HUES48 (cell line): ENCODE results near the gene VSIG1.

Source experiments
- H3K27ac ChIP-seq: one replicate; pipeline ENCODE4 v1.7.0; 2013; ENCODE audit warnings: low read depth, low read length, inconsistent platforms
- H3K27me3 ChIP-seq: 2 replicates; pipeline ENCODE4 v1.6.1; 2013; ENCODE audit warnings: mild to moderate bottlenecking, low read length; ENCODE audit not compliant: control insufficient read depth, insufficient read depth
- H3K36me3 ChIP-seq: 2 replicates; pipeline ENCODE4 v1.6.1; 2013; ENCODE audit warnings: low read length; ENCODE audit not compliant: control insufficient read depth, insufficient read depth
- H3K4me1 ChIP-seq: 2 replicates; pipeline ENCODE4 v1.6.1; 2013; ENCODE audit warnings: mild to moderate bottlenecking, low read length; ENCODE audit not compliant: control insufficient read depth, insufficient read depth
- H3K4me3 ChIP-seq: 2 replicates; pipeline ENCODE4 v1.5.1; 2013; ENCODE audit warnings: mild to moderate bottlenecking, low read depth, low read length
- H3K9ac ChIP-seq: 2 replicates; pipeline ENCODE4 v1.6.1; 2013; ENCODE audit warnings: mild to moderate bottlenecking, low read depth, low read length, moderate library complexity
- H3K9me3 ChIP-seq: 2 replicates; pipeline ENCODE4 v1.6.1; 2013; ENCODE audit warnings: low read length; ENCODE audit not compliant: control insufficient read depth, insufficient read depth

The VSIG1 gene

DNA sequence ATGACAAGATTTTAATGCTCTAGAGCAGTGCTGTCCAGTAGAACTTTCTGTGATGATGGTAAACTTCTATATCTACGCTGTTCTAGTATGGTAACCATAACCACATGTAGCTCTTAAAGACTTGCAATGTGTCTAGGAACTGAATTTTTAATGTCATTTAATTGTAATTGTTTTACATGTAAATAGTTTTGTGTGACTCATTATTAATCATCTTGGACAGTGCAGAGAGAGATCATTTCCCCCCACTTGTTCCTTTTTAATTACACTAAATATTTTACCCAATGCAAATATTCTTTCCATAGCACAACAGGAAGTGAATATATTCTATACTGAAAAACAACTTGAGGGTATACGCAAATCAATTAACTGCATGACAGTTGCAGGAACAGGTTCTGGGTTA lies 52.5 kb downstream of the VSIG1 start:
- Histone ChIP-seq H3K27me3 (0 out of 2 replicates have a peak, but pooled peaks cover 7% of the 10 kb centered on the region), H3K4me3 (no peak overlapping the region), H3K9ac (no peak overlapping the region), H3K9me3 (no peaks in the 10 kb centered on the region), H3K4me1 (no peaks in the 10 kb centered on the region), H3K36me3 (no peaks in the 10 kb centered on the region), H3K27ac (no peak overlapping the region)

DNA sequence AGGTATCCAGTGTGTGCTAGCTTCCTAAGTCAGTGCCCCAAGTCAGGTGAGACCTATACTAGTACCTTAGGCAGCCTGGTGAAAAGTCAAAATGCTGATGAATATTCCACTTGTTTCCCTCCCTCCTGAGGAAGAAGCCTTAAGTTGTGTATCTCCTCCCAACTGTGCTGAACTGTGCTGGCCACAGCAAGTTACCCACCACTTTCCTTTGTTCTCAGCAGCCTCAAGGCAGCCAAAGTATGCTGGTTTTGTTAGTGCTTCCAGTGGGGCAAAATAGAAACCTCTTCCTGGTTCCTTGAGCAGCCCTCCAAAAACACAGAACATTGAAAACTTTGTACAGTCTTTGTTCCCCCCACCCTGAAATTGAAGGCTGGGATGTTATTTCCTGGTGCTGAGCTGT lies 60.6 kb downstream of the VSIG1 start:
- Histone ChIP-seq H3K9me3 (no peaks in the 10 kb centered on the region), H3K4me1 (0 out of 2 replicates have a peak, but pooled peaks cover 6% of the 10 kb centered on the region), H3K36me3 (no peaks in the 10 kb centered on the region), H3K27me3 (no peaks in the 10 kb centered on the region), H3K9ac (no peak overlapping the region), H3K27ac (no peak overlapping the region), H3K4me3 (no peak overlapping the region)

DNA sequence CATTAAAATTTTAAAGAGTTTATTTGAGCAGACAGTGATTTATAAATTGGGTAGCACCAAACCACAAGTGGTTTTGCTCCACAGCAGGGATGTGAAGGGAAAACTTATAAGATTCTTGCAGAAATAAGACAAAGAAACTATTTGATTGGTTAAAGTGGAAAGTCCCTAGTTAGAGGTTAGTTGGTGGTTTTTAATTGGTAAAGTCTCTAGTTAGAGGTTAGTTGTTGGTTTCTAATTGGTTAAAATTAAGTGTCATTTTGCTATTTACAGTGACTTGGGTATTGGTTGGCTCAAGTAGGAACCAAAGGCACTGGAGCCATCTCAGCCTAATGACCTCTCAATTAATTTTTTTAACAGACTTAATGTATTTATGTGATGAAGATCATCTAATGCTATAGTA lies 69.7 kb downstream of the VSIG1 start:
- Histone ChIP-seq H3K9me3 (no peaks in the 10 kb centered on the region), H3K9ac (no peak overlapping the region), H3K27ac (no peak overlapping the region), H3K4me1 (no peaks in the 10 kb centered on the region), H3K27me3 (peaks cover 2% of the 10 kb centered on the region; the same call in 1 of the 2 replicates), H3K4me3 (no peak overlapping the region), H3K36me3 (no peaks in the 10 kb centered on the region)

DNA sequence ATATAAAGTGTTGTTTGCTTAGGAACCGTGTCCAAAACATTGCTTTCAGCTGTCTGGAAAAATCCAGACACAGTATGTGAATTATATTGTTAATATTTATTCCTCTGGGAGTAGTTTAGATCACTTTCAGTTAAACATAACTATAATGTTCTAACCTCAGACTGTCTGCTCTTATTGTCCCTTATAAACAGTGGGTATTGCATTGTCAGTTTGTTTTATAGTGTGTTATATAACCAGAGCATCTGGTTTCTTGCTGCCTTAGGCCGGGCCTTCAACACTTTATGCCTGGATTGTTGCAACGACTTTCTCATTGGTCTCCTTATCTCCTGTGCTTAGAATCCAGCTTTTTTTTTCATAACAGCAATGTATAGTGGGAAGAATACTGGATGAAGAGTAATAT lies 73.1 kb downstream of the VSIG1 start:
- Histone ChIP-seq H3K27ac (no peak overlapping the region), H3K36me3 (no peaks in the 10 kb centered on the region), H3K9ac (no peak overlapping the region), H3K4me1 (peaks cover 11% of the 10 kb centered on the region), H3K4me3 (no peak overlapping the region), H3K9me3 (no peaks in the 10 kb centered on the region), H3K27me3 (peaks cover 5% of the 10 kb centered on the region; the same call in 1 of the 2 replicates)

GRCh38 chrX:108121291-108121690 lies 76.4 kb downstream of the VSIG1 start:
- Histone ChIP-seq H3K27me3 (peaks cover 5% of the 10 kb centered on the region; the same call in 1 of the 2 replicates), H3K9me3 (no peaks in the 10 kb centered on the region), H3K9ac (no peak overlapping the region), H3K4me1 (peaks cover 14% of the 10 kb centered on the region), H3K4me3 (no peak overlapping the region), H3K36me3 (no peaks in the 10 kb centered on the region), H3K27ac (no peak overlapping the region)

GRCh38 chrX:108122748-108123147 lies 77.9 kb downstream of the VSIG1 start:
- H3K36me3 ChIP-seq, result no peaks in the 10 kb centered on the region
- H3K4me3 ChIP-seq, result no peak overlapping the region
- H3K9ac ChIP-seq, result no peak overlapping the region
- no peak overlapping the region for H3K27ac ChIP-seq
- H3K4me1 ChIP-seq, result peaks cover 27% of the 10 kb centered on the region
- no peaks in the 10 kb centered on the region for H3K9me3 ChIP-seq
- H3K27me3 ChIP-seq, result peaks cover 3% of the 10 kb centered on the region; the same call in 1 of the 2 replicates

GRCh38 chrX:108123591-108124366 lies 78.9 kb downstream of the VSIG1 start:
- Histone ChIP-seq H3K9me3 (no peaks in the 10 kb centered on the region), H3K36me3 (no peaks in the 10 kb centered on the region), H3K9ac (no peak overlapping the region), H3K4me1 (peaks cover 27% of the 10 kb centered on the region), H3K27ac (no peak overlapping the region), H3K27me3 (peaks cover 4% of the 10 kb centered on the region; the same call in 1 of the 2 replicates), H3K4me3 (no peak overlapping the region)

- Histone ChIP-seq H3K9me3 (no peaks in the 10 kb centered on the region), H3K4me1 (peaks cover 29% of the 10 kb centered on the region), H3K9ac (peak overlapping the region; percentile 6; the same call in 1 of the 2 replicates), H3K27me3 (peaks cover 6% of the 10 kb centered on the region; the same call in 1 of the 2 replicates), H3K4me3 (peak overlapping the region; percentile 1; the same call in 1 of the 2 replicates), H3K27ac (peak overlapping the region; percentile 71), H3K36me3 (no peaks in the 10 kb centered on the region)
These were observed 81.8 kb downstream of the VSIG1 start for GRCh38 chrX:108126661-108127060.

- Histone ChIP-seq H3K36me3 (no peaks in the 10 kb centered on the region), H3K4me1 (peaks cover 27% of the 10 kb centered on the region), H3K9ac (0 out of 2 replicates have a peak overlapping the region, but pooled peaks have one; percentile 16), H3K27ac (peak overlapping the region; percentile 23), H3K9me3 (no peaks in the 10 kb centered on the region), H3K4me3 (peak overlapping the region; percentile 1; the same call in 1 of the 2 replicates), H3K27me3 (peaks cover 6% of the 10 kb centered on the region; the same call in 1 of the 2 replicates)
These were observed 82.3 kb downstream of the VSIG1 start for GRCh38 chrX:108127152-108127551.
